HG02678 (cell line): ENCODE data around the gene VRK3.
"Not testable (repeated sequence)": the region's sequence is repeated elsewhere in the genome, so short reads cannot be mapped to it uniquely, and the experiment has no call there.

Source experiments
- ATAC-seq: cut with Tn5 transposase; IDR thresholded peaks from one replicate; pipeline ENCODE4 v1.9.1; 2021; ENCODE audit warnings: mild to moderate bottlenecking, moderate library complexity; ENCODE audit not compliant: unreplicated experiment

Gene VRK3

GRCh38 chr19:49958144-49958543 lies 67.0 kb downstream of the VRK3 start:
- not testable (repeated sequence) for ATAC-seq

GRCh38 chr19:49957262-49957915 lies 67.8 kb downstream of the VRK3 start:
- no peak for ATAC-seq

GRCh38 chr19:49956115-49956495 lies 69.1 kb downstream of the VRK3 start:
- ATAC-seq, result no peak

- ATAC-seq, result no peak
These were observed 70.2 kb downstream of the VRK3 start for GRCh38 chr19:49954933-49955332.

- ATAC-seq, result no peak
These were observed 70.9 kb downstream of the VRK3 start for GRCh38 chr19:49954092-49954829.

GRCh38 chr19:49953416-49953815 lies 71.8 kb downstream of the VRK3 start:
- no peak for ATAC-seq

GRCh38 chr19:49952906-49953305 lies 72.3 kb downstream of the VRK3 start:
- no peak for ATAC-seq

- no peak for ATAC-seq
These were observed 72.7 kb downstream of the VRK3 start for GRCh38 chr19:49952479-49952836.

GRCh38 chr19:49951806-49952478 lies 73.2 kb downstream of the VRK3 start:
- no peak for ATAC-seq

GRCh38 chr19:49950956-49951526 lies 74.1 kb downstream of the VRK3 start:
- ATAC-seq, result no peak

- no peak for ATAC-seq
These were observed 74.6 kb downstream of the VRK3 start for GRCh38 chr19:49950590-49950948.

- ATAC-seq, result no peak
These were observed 75.2 kb downstream of the VRK3 start for GRCh38 chr19:49949742-49950589.

- ATAC-seq, result no peak
These were observed 78.8 kb downstream of the VRK3 start for GRCh38 chr19:49946415-49946814.

- ATAC-seq, result not testable (repeated sequence)
These were observed 80.6 kb downstream of the VRK3 start for GRCh38 chr19:49944567-49944966.

GRCh38 chr19:49940482-49940791 lies 84.7 kb downstream of the VRK3 start:
- no peak for ATAC-seq

GRCh38 chr19:49939721-49940481 lies 85.3 kb downstream of the VRK3 start:
- no peak for ATAC-seq

- no peak for ATAC-seq
These were observed 86.5 kb downstream of the VRK3 start for GRCh38 chr19:49938662-49939061.

GRCh38 chr19:49937750-49938381 lies 87.3 kb downstream of the VRK3 start:
- ATAC-seq, result no peak

GRCh38 chr19:49936549-49936948 lies 88.6 kb downstream of the VRK3 start:
- no peak for ATAC-seq

GRCh38 chr19:49933643-49934042 lies 91.5 kb downstream of the VRK3 start:
- no peak for ATAC-seq
